HG02852 (cell line): ENCODE measurements around the gene BTNL3.
"Not testable (repeated sequence)": the region's sequence is repeated elsewhere in the genome, so short reads cannot be mapped to it uniquely, and the experiment has no call there.

Experiments used
- ATAC-seq: cut with Tn5 transposase; IDR thresholded peaks from one replicate; pipeline ENCODE4 v1.9.1; 2021; ENCODE audit warnings: mild to moderate bottlenecking, moderate library complexity; ENCODE audit not compliant: unreplicated experiment

Gene BTNL3

GRCh38 chr5:181045857-181046256 lies 57.2 kb downstream of the BTNL3 start:
- ATAC-seq = not testable (repeated sequence)

GRCh38 chr5:181047288-181047687 lies 58.6 kb downstream of the BTNL3 start:
- ATAC-seq = no peak

GRCh38 chr5:181047921-181048320 lies 59.3 kb downstream of the BTNL3 start:
- ATAC-seq = no peak

- no peak for ATAC-seq
These were observed 61.4 kb downstream of the BTNL3 start for GRCh38 chr5:181050016-181050415.

GRCh38 chr5:181051841-181052671 lies 63.4 kb downstream of the BTNL3 start:
- no peak for ATAC-seq

- no peak for ATAC-seq
These were observed 64.2 kb downstream of the BTNL3 start for GRCh38 chr5:181052672-181053487.

GRCh38 chr5:181053488-181054121 lies 65.0 kb downstream of the BTNL3 start:
- ATAC-seq = no peak

GRCh38 chr5:181054138-181054537 lies 65.5 kb downstream of the BTNL3 start:
- no peak for ATAC-seq

GRCh38 chr5:181054871-181055459 lies 66.3 kb downstream of the BTNL3 start:
- ATAC-seq = no peak
